GM18517 (cell line): Measurements from ENCODE around the gene OPCML.

ENCODE experiments used
- ATAC-seq: cut with Tn5 transposase; IDR thresholded peaks from one replicate; pipeline ENCODE4 v1.9.1; 2021; ENCODE audit warnings: mild to moderate bottlenecking, moderate library complexity; ENCODE audit not compliant: unreplicated experiment

The OPCML gene

DNA sequence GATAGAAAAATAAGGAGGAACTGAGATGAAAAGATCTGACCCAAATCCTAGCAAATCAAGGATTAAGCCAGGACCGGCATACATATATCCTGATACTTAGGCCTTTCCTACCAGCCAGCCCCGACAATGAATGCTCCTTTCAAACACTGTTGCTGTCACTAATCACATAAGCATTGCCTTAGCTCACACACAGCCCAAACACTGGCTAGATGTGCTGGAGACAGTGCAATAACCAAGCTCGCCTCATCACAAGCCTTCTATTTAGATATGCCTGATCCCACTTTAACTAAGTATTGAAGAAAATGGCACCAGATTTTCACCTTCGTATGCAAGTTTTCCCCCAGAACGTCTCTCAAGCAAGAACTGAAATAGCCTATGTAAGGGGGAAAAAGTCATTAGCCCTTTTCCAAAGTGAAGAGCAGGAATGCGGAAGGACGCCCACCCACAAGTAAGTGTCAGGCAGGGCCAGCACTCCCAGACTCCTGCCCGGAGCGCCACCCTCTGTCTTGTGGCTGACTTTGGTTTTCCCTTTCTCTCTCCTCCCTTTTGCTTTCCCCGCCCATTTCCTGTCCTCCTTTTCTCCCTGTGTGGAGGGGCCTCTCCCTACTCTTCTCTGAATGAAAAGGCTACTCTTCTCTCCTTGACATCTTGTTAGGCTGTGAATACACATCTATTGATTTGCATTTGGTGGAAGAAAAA, 8.9 kb upstream of the OPCML start:
- no peak for ATAC-seq

DNA sequence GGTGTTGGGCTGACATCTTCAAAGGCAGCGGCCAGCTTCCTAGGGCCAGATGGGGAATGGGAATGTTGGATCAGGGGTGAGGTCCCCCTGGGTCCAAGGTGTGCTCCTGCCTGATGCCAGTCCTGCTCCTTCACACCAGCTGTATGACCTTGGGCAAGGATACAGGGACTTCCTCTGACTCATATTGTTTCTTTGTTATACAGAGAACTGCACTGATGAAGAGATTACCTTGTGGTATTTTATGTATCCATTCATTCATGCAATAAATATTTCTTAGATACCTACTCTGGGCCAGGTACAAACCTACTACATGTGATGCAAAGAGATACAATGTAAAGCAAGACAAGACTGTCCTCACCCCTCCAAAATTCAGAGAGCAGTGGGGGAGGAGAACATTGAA, 3.9 kb upstream of the OPCML start:
- ATAC-seq, result no peak

DNA sequence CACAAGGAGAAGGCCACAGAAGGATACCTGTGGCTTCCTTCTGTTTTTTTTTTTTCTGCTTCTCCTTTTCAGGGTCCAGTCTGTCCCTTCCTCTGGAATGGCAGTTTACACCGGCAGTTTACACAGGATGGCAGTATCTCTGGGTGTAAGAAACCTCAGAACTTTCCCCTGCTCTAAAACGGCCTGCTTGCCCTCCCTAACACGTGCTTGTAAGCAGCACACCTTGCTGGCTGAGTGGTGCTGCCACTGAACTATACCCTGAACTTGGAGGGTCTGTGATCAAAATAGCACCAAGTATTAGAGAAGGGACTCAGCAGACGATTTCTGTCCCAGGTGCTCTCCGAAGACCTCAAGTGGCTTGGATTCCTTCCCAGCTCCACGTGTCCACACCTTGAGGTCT, 904 bp upstream of the OPCML start:
- no peak for ATAC-seq

DNA sequence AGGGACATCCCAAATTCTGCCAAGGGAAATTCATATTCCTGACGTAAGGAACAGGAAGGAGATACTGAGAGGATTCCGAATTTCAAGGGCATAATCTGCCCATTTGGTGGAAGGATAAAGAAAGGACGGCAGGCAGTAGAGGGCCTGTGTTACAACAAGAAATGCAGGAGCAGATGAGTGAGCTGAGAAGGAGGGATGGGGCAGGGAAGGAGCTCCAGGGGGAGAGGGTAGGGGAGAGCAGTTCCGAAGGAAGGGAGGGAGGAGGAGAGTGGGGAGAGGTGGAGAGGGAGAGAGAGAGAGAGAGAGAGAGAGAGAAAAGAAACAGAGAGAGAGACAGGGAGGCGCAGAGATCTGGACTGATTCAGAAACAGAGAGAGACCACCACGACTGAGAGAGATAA, 843 bp downstream of the OPCML start:
- no peak for ATAC-seq

DNA sequence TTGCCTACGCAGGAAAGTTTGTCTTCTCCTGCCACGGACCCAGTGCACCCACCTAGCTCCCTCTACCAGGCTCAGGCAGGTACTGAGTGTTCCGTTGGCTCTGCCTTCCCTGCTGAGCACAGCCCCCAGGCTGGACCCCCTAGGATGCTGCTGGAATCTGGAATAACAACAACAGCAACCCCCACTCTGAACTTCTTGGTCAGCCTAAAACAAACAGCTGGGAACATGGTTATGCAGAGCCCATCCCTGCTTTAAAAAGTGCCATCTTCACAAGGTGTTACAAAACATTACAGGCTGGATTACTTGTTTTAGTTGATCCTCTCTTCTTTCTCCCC, 1.8 kb downstream of the OPCML start:
- no peak for ATAC-seq

DNA sequence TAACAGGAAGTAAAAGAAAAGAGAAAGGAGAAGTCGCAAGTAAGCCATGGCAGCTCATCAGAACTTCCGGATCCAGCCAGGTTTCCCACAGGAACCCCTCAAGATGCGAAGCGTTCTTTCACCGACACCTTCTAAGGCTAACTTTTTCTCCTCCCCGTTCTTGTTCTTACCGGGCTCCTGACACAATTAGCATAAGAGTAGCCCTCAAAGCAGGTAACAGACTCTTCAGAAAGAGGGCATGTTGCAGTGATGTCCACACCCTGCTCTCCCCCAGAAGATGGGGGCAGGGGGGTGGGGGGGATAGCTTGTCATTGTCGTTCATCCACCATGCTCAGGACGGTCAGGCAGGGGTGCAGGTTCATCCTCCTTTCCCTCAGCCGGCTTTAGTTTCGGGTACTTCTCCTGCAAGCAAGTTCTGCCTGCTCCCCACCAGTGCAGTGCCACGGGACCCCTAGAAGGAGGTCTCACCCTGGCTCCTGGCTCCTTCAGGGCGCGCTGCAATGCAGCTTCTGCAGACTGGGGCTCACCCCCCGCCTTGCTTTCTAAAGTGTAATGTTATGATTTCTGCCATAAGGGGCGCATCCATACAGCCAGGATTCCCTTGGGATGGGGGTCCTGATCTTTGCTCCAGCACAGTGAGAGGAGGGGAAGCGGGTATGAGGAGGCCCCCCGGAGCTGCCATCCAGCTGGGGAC, 2.3 kb downstream of the OPCML start:
- ATAC-seq, result no peak

DNA sequence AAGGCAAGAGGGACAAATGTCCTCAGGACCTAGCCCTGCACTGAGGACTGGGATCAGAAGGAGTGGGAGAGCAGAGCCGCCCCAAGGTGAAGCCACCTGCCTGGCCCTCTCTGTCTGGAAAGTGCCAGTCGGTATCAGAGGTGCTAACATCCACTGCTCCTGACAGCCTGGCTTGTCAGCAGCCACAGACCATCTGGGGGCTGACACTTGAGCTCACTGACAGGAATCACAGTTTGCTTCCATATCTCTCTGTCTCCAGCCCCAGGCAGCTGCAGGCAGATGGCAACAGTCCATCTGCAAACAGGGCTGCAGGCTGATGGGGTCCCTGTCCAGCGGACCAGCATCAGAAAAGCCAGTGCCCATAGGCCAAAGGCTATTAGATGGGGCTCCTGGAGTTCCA, 5.5 kb downstream of the OPCML start:
- no peak for ATAC-seq

DNA sequence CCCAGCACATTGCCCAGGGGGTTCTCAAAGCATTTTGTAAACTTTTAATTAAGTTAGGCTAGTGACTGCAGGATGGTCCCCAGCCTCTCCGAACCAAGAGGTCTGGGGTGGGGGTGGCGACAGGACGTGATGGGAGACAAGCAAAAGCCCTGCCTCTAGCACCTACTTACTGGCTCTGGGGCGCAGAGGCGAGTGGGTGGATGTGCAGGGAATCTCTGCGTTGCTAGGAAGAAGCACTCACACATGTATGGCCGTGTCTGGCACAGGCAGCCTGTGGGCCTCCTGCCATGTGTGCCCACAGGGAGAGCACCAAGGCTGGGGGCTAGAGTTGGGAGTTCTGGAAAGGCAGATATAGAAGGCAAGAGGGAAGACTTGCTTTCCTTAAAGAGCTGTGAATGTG, 6.3 kb downstream of the OPCML start:
- no peak for ATAC-seq

DNA sequence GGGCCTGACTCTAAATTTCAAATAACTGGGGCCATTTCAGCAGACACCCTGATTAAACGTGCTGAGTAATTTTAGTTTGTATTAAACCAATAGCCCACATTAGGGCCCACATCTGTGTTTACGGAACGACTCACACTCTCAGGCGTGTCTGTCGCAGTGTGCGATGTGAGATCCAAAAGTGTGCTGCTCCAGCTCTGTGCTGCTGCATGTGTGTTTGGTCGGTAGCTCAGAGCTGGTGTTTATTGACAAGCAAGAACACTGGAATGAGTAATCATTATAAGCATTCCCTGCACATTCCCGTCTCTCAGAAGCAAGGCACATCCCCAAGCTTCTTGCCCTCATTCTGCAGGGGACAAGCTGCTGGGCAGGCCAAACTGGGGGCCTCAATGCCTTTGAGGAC, 7.8 kb downstream of the OPCML start:
- no peak for ATAC-seq

DNA sequence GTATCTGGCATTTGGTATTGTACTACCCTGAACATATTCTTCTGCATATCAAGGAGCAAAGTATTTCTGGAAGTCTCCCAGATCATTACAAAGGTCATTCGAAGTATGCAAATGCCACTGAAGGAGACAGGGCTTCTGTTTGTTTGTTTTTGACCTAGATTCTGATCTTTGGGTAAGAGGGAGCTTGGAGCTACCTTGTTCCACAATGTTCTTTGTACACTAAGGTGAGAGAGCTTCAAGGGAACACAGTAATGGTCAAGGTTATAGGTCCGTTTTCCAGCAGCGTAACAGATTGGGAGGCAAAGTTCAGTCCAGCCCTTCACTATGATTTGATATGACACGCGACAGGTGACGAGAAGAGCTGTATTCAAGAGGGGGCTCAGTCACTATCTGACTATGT, 10.0 kb downstream of the OPCML start:
- ATAC-seq, result no peak

DNA sequence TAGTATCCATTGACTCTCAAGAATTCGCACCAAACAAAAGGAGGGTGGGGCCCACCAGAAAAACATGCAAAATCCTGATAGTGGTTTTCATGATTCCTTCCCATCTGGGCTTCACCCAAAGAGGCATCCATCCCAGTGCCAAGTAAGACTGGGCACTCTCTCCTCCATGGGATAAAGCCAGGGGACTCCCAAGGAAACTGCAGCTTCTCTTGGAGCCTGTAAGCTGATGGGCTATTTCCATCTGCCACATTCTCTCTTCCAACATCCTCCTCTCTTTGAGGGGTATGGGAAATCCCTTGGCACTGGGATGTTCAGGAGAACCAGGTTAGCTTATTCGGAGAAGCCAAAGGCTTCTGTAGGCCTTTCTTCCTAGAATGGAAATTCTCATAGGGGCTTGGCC, 10.8 kb downstream of the OPCML start:
- no peak for ATAC-seq

DNA sequence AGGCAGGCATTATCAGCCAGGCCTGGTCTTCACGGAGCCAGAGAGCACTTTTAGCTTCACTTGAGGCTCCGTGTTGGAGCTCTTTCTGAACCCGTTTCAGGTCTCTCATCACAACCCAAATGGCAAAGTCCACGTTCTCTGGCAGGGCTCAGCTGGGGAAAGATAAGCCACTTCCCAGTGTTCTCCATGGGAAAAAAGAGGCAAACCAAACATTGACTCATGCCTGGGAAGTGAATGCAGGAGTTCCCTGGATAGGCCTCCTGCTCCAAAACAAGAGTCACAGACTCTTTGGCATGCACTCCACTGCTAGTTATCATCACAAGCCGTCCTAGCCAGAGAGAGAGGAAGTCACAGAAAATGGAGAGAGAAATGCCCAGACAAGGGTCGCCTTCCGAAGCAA, 11.6 kb downstream of the OPCML start:
- ATAC-seq, result no peak

DNA sequence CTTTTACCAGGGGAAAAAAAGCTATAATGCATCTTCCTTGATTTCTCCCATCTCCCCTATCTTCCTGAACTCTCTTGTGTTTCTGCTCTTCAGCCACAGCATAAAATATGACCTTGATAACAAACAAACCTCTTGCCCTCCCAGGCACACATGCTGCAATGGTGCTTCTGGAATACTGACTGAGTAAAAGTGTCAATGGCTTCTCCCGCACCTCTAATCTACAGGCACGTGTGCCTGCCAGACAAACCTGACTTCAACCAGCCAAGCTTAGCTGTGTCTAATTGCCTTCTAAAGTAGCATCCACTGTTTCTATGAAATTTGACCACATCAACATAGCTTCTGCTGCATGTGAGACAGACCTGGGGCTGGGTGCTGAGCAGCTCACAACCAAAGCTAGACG, 12.7 kb downstream of the OPCML start:
- no peak for ATAC-seq

DNA sequence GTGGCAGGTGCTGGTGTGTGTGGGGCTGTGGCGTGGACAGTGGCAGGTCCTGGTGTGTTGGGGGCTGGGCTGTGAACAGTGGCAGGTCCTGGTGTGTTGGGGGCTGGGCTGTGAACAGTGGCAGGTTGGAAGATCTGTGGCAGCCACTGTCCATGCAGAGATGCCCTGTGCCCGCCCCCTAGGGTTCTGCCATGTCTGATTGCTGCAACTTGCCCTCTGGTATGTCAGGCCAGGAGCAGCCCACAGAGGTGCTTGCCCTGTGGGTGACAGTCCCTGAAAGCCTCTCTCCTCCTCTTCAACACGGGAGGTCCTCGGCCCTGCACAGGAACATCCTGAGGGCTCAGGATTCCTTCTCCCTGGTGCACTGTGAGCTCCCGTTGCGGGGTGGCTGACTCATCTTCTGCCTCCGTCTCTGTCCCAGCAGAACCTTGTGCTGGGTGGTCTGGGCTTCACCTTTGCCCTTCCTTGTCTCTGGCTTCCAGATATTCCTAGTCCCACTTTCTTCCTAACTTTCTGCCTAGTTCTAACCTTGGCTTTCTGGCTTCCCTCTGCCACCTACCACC, 13.5 kb downstream of the OPCML start:
- no peak for ATAC-seq

DNA sequence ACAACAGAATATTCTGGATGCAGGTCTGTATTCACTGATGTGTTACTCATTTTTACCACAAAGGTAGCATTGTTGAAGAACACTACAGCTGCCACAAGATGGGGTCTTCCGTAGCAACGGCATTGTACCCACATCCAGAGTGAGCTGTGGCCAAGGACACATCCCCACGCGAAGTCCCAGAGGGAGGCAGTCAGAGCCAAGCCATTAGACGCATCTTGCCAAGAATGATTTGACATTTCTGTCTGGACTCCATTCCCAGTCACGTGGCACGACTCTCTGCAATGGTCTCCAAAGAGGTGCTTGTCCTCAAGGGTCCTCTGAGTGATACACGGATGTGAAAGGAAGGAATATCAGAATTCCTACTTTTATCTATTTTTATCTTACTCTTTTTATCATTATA, 15.5 kb downstream of the OPCML start:
- ATAC-seq, result no peak

DNA sequence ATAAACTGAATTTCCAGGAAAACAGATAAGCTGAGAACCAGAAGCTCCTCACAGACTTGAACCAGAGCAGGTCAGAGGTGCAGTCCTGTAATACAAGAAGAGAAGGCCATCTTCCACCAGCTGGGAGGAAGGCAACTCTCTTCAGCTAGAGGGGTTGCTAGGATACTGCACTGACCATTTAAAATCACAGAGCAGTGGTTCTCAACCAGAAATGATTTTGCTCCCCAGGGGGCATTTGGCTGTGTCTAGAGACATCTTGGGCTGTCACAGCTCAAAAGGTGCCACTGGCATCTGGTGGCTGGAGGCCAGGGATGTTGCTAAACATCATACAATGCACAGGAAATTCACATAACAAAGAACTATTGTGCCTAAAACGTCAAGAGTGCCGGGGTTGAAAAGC, 17.2 kb downstream of the OPCML start:
- no peak for ATAC-seq

DNA sequence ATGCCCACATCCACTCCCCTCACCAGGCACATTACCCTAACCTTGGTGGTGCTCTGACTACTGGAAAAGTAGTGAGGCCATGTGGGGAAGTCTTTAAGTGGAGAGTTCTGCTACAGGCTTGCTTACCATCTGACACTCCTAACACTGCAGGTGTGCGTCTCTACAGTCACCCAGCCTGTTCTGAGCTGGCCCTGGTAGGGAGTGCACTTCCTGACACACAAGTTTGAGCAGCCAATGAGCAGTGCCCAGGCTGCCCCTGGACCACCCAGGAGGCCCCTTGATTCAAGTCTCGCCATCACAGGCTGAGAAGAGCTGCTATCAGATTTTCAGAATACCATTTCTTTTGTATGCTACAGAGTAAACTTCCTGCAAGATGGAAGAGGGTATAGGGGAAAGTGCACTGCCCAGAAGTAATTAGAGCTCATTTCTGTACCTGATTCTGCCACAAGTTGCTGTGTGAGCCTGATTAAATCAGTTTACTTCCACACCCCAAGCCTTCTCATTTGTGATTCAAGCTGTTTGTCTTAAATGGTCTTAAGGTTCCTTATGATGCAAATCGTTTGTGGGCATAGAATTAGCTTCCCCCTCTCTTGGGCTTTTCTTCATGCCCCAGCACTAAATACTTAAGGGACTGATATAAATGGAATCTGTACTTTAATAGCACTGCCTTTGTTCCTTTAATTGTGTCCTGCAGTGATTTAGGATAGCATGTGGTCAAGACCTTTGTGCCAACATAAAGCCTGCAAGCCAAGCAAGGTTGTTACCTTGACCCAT, 22.2 kb downstream of the OPCML start:
- ATAC-seq, result no peak

DNA sequence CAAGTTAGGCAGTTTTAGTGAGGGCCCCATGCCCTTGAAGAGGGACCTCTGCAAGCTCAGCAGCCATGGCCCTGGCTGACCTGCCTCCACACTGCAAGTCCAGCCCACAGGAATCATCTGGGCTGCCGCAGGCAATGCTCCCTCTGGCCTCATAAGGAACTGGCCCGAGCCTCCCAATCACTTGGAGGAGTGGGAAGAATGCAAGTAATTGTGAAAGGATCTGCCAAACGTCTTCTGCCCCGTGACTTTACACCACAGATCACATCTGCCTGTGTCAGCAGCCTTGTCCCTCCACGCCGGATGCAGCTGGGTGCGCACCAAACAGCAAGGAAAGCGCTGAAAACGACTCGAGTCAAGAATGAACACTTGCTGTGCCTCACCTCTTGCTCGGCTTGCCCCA, 23.8 kb downstream of the OPCML start:
- ATAC-seq, result no peak

DNA sequence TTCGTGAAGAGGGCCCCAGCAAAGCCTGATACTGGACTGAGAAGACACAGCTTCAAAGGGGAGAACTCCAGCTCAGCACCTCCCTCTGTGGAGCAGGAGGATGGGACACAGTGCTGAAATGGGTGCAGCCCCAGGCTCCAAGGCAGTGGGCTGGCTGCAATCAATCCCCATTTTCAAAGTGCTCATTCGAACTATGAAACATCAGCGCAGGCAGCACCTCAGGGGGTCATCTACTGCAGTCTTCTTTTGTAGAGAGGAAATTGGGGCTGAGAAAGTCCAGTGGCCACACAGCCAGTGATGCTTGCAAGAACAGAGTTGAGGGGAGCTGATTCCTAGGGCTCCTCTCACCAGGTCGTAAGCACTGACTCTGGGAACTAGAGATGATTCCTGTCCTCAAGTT, 25.1 kb downstream of the OPCML start:
- no peak for ATAC-seq

DNA sequence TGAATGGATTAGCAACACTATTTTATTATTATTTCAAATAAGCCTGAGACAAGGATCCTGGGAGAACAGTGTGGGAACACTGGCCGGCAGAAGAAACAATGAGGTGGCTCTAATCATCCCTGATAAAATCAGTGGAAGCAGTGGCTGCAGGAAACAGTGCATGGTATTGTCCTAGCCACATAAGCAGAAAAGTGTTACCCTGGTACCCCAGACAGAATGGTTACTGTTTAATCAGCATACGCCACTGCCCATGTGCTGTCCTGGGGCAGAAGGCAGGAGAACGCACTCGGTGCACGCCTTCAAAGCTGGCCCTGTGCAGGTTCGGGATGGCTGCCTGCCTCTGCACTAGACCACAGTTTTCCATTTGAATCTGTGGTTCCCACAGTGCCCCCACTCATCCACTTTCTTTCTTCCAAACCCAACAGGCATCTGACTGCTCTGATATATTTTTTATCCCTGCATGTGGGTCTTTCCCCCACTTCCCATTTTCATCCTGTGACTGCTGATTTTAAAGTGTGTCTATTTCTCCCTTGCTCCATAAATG, 25.7 kb downstream of the OPCML start:
- no peak for ATAC-seq

DNA sequence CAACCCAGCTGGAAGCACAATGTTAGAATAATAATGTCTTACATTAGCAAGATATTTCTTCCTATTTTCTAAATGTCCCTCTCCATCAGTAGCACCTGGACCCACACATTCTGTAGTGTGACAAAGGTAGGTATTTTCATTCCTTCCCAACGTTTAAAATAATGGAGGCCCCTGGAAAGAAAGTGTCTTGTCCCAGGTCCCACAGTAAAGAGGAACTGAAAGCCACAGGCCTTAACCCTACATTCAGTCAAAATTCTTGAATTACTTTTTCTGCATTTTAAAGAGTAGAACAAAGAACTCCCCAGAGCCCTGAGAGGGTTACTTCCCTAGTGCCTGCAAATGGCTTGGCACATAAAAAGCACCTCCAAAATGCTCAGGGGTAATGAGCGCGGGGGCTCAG, 26.3 kb downstream of the OPCML start:
- peak; percentile 59 for ATAC-seq

DNA sequence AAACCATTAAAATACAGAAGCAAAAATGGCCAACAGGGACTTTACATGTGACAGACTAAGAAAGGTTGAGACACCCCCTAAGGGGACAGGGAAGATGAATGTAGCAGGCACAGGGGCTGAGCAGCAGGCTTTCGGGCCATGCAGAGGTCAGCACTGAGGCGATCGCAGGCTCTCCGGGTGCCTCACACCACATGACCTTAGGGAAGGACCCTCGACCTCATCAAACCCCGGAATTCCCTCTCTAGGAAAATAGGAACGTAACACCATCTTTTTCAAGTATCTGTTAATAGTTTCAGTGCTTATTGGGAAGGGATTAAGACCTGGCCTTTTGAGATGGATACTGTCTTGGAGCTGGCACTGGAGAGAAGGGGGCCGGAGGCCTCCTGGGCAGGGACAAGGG, 27.4 kb downstream of the OPCML start:
- ATAC-seq, result no peak
